ENCODE measurements around the gene GOLPH3.

DNA sequence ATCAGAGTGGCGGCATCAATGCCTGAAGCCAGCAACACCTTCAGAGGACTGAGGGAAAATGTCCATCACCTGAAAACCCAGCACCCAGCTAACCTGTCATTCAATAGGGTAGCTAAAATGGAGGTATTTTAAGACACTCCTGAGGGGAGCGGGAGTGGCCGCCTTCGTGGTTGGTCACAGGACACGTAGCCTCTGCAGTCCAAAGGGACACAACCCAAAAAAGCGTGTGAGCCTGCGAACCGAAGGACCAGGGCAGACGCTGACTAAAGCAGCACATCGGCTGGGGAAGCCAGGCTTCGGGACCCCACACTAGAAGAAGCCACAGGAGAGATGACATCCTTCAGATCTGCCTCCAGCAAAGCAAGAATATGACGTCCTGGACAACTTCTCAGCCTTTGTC lies 70.6 kb downstream of the GOLPH3 start:
- TF ChIP-seq, protein P1, sequence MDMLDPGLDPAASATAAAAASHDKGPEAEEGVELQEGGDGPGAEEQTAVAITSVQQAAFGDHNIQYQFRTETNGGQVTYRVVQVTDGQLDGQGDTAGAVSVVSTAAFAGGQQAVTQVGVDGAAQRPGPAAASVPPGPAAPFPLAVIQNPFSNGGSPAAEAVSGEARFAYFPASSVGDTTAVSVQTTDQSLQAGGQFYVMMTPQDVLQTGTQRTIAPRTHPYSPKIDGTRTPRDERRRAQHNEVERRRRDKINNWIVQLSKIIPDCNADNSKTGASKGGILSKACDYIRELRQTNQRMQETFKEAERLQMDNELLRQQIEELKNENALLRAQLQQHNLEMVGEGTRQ (IDR thresholded peaks at IDR 0.05; ENCODE audit: low read depth, low read length): no peak
- no peak for TF ChIP-seq CHD1 (IDR thresholded peaks at IDR 0.05; ENCODE audit: low read depth, low read length)
- no peak for TF ChIP-seq SMC3 (IDR thresholded peaks at IDR 0.05; ENCODE audit: low read depth, low read length)
- TF ChIP-seq, protein P2, sequence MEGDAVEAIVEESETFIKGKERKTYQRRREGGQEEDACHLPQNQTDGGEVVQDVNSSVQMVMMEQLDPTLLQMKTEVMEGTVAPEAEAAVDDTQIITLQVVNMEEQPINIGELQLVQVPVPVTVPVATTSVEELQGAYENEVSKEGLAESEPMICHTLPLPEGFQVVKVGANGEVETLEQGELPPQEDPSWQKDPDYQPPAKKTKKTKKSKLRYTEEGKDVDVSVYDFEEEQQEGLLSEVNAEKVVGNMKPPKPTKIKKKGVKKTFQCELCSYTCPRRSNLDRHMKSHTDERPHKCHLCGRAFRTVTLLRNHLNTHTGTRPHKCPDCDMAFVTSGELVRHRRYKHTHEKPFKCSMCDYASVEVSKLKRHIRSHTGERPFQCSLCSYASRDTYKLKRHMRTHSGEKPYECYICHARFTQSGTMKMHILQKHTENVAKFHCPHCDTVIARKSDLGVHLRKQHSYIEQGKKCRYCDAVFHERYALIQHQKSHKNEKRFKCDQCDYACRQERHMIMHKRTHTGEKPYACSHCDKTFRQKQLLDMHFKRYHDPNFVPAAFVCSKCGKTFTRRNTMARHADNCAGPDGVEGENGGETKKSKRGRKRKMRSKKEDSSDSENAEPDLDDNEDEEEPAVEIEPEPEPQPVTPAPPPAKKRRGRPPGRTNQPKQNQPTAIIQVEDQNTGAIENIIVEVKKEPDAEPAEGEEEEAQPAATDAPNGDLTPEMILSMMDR (conservative IDR thresholded peaks at IDR 0.05; ENCODE audit: low read depth, low read length): no peak
- no peak for TF ChIP-seq MAZ (IDR thresholded peaks at IDR 0.05; ENCODE audit: borderline replicate concordance, low read depth, low read length)
- no peak for TF ChIP-seq BHLHE40 (IDR thresholded peaks at IDR 0.05; ENCODE audit: low read depth, low read length)

Measured in IMR-90 (cell line).